Neural crest cell (in vitro differentiated cells): ENCODE measurements around the gene SEMG1. TPM values are rescaled to one million over a fixed set of nuclear protein-coding genes. Genes with fewer than 3 reads are reported as not detected.
A peak's percentile ranks its signal among the peaks of the same experiment; 100 is the strongest.

ENCODE experiments used
- DNase-seq: peaks from one replicate; pipeline ENCODE4 v3.0.0; 2021; ENCODE audit warnings: low read depth, mixed read lengths, low spot score
- H3K27ac Mint-ChIP-seq: one replicate; pipeline ENCODE4 v1.8.0; 2021; ENCODE audit warnings: mild to moderate bottlenecking, mixed read lengths; ENCODE audit not compliant: unreplicated experiment
- H3K27me3 Mint-ChIP-seq: 2 replicates; pipeline ENCODE4 v1.8.0; 2021; ENCODE audit warnings: low read depth, mild to moderate bottlenecking, mixed read lengths
- H3K36me3 Mint-ChIP-seq: 2 replicates; pipeline ENCODE4 v1.8.0; 2021; ENCODE audit warnings: low read depth, mild to moderate bottlenecking, mixed read lengths
- H3K4me1 Mint-ChIP-seq: 2 replicates; pipeline ENCODE4 v1.8.0; 2021; ENCODE audit warnings: mixed read lengths
- H3K4me3 Mint-ChIP-seq: one replicate; pipeline ENCODE4 v1.8.0; 2021; ENCODE audit warnings: mild to moderate bottlenecking, mixed read lengths
- H3K9me3 Mint-ChIP-seq: 2 replicates; pipeline ENCODE4 v1.8.0; 2021; ENCODE audit warnings: mixed read lengths
- total RNA-seq: library from RNA; stranded (reverse); gene quantifications from 2 replicates; pipeline ENCODE4 v1.2.1, GENCODE V29; 2021
- TF ChIP-seq, protein P1 (sequence below): fragments of 200-600 bp; sonication (generic); conservative IDR thresholded peaks from 2 replicates; pipeline ENCODE4 v1.5.0; 2021; ENCODE audit warnings: antibody characterized with exemption, mild to moderate bottlenecking

SEMG1 gene
- total RNA-seq, 1 donor from 2014 or later, result not detected

DNA sequence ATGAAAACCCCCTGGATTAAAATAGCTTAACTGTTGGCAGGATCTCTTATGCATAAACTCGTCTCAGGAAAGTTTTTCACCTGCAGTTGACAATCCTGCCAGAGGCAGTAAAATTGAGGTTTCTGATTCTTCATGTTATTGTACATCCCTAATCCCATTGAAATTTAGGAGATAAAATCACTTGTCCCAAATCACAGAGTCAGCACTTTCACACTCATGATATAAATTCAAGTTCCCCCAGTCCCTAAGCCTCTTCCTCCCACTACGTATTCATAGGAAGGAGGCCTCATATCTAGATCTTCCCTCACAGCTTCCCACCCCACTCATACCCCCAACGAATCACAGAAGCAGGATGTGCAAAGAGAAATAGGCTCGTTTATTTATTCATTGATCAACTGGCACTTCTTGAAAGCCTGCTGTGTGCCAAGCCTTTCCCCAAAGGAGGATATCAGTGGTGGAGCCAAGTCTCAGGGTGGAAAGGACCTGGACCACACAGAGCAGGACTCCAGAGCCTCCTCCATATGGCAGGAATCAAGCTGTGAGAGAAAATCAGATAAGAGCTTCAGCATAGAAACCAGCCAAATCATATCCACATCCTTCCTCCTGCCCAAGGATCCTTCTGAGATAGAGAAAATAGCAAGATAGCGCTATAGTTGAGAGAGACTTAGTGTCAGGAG is 45.2 kb downstream of the SEMG1 start:
- DNase-seq, result no peak
- no peaks in the 10 kb centered on the region for H3K9me3 Mint-ChIP-seq
- TF ChIP-seq, protein P1, sequence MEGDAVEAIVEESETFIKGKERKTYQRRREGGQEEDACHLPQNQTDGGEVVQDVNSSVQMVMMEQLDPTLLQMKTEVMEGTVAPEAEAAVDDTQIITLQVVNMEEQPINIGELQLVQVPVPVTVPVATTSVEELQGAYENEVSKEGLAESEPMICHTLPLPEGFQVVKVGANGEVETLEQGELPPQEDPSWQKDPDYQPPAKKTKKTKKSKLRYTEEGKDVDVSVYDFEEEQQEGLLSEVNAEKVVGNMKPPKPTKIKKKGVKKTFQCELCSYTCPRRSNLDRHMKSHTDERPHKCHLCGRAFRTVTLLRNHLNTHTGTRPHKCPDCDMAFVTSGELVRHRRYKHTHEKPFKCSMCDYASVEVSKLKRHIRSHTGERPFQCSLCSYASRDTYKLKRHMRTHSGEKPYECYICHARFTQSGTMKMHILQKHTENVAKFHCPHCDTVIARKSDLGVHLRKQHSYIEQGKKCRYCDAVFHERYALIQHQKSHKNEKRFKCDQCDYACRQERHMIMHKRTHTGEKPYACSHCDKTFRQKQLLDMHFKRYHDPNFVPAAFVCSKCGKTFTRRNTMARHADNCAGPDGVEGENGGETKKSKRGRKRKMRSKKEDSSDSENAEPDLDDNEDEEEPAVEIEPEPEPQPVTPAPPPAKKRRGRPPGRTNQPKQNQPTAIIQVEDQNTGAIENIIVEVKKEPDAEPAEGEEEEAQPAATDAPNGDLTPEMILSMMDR, result no peak
- H3K27me3 Mint-ChIP-seq, result peaks cover 51% of the 10 kb centered on the region
- peaks cover 4% of the 10 kb centered on the region for H3K4me1 Mint-ChIP-seq
- no peaks in the 10 kb centered on the region for H3K36me3 Mint-ChIP-seq
- H3K4me3 Mint-ChIP-seq, result no peak overlapping the region
- peak overlapping the region; percentile 81 for H3K27ac Mint-ChIP-seq

DNA sequence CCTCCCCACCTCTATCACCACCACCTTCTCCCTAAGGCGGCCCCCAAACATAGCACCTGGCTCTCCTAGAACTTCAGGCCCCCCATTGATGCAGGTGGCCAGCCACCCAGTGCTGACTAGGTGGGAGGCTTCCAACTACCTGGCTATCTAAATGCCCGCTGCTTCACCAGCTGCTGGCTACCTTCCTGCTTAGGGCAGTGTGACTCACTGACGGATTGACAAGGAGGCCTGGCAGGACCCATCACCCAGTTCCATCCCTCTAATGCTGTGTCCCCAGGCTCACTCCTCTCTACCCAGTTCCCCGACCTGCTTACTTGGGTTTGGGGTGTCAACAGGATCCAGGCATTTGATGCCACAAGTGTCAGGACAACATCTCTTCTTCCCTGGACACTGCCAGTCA is 46.4 kb downstream of the SEMG1 start:
- DNase-seq, result no peak
- Mint-ChIP-seq H3K9me3 (no peaks in the 10 kb centered on the region), H3K36me3 (no peaks in the 10 kb centered on the region), H3K27me3 (peaks cover 38% of the 10 kb centered on the region), H3K4me3 (no peak overlapping the region), H3K4me1 (peaks cover 12% of the 10 kb centered on the region), H3K27ac (no peak overlapping the region)
- TF ChIP-seq, protein P1, result no peak

DNA sequence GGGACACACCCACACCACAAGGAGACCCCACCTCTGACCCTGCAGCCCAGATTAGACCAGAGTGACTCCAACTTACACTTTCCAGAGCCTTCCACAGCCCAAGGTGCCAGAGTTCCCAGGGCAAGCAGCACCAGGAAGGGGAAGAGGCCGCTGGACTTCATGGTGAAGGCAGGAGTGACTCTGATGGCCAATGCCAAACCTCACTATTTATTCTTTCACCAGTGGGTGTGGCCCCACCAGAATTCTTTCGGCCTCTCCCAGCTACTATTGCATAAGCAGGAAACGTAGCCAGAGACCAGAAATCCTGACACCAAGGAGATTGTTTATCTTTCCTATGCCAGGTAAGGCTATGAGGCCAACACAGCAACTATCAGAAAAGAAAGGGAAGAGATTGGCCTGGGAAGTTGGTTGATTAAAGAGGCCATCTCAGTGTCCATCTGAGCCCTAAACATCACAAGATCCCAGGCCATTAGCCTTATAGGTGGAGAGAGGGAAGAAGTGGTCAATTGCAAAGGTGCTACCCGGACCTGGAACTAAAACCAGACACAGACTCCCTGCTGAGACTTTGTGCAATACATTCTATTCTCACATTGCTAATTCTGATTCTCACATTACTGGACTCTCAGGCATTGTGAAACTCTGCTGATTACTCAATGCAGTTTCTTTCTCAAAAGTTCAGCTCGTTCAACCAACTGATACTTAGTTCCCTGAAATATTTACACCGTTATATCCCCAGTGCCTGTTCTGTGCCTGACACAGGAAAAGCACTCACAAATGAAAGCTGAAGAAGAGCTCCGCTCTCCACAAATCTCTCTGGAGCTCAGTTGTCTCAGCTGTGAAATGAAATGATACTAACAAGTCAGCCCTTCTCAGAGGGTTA is 47.8 kb downstream of the SEMG1 start, which contains the start of gene SLPI:
SLPI (minus strand) TSS at position 182 of the 880 bp plus-strand sequence; CDS start at position 161, 21 bp downstream.
- TF ChIP-seq, protein P1, result no peak
- Mint-ChIP-seq H3K4me3 (no peak within 1 kb of the TSS), H3K4me1 (peaks cover 26% of the 10 kb centered on the region), H3K36me3 (no peaks in the 10 kb centered on the region), H3K9me3 (no peaks in the 10 kb centered on the region), H3K27ac (no peak within 1 kb of the TSS), H3K27me3 (peaks cover 29% of the 10 kb centered on the region)
- DNase-seq, result no peak

DNA sequence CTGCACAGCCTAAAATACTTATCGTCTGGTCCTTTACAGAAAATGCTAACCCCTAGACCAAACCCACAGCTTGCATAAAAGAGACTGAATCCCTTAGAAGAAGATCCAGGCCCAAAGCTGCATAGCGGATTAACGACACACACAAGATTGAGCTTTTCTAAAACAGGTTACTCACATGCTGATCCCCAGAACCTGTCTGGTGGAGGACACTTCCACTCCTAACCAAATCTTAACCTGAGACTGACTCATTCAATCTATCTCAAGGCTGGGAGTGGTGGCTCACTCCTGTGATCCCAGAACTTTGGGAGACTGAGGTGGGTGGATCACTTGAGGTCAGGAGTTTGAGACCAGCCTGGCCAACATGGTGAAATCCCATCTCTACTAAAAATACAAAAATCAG is 50.3 kb downstream of the SEMG1 start:
- TF ChIP-seq, protein P1, result no peak
- Mint-ChIP-seq H3K9me3 (no peaks in the 10 kb centered on the region), H3K4me3 (no peak overlapping the region), H3K36me3 (no peaks in the 10 kb centered on the region), H3K4me1 (peaks cover 29% of the 10 kb centered on the region), H3K27ac (no peak overlapping the region), H3K27me3 (peaks cover 5% of the 10 kb centered on the region)
- no peak for DNase-seq

DNA sequence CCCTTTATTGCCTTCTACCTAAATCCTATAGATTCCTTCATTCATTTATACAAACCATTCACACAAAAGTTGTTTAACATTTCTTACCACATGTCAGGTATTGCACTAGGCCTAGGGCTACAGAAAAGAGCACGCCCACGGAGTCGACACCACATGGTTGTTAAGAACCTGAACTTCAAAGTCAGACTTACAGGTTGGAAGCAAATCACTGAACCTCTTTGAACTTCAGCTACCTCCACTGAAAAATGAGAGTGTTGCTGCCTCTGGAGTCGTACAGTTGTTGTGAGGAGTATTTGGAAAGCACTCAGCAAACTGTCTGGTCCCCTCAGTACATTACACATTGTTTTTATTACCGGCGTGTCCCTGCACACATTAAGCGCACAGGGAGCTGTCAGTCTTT is 50.9 kb downstream of the SEMG1 start:
- H3K9me3 Mint-ChIP-seq, result no peaks in the 10 kb centered on the region
- H3K27me3 Mint-ChIP-seq, result peaks cover 5% of the 10 kb centered on the region
- H3K4me1 Mint-ChIP-seq, result peaks cover 29% of the 10 kb centered on the region
- no peaks in the 10 kb centered on the region for H3K36me3 Mint-ChIP-seq
- H3K27ac Mint-ChIP-seq, result no peak overlapping the region
- H3K4me3 Mint-ChIP-seq, result no peak overlapping the region
- TF ChIP-seq, protein P1, result no peak
- DNase-seq, result no peak
